Endothelial cell (in vitro differentiated cells): Measurements from ENCODE around the gene ADGRV1. TPM values are rescaled to one million over a fixed set of nuclear protein-coding genes. Genes with fewer than 3 reads are reported as not detected.

Experiments used
- DNase-seq: peaks from one replicate; pipeline ENCODE4 v3.0.0; 2021; ENCODE audit warnings: low spot score
- H3K27ac Mint-ChIP-seq: one replicate; pipeline ENCODE4 v1.8.0; 2021; ENCODE audit warnings: mixed read lengths, inconsistent platforms; ENCODE audit not compliant: unreplicated experiment
- H3K27me3 Mint-ChIP-seq: one replicate; pipeline ENCODE4 v1.8.0; 2021; ENCODE audit warnings: mild to moderate bottlenecking, moderate library complexity, mixed read lengths, inconsistent platforms; ENCODE audit not compliant: unreplicated experiment
- H3K36me3 Mint-ChIP-seq: one replicate; pipeline ENCODE4 v1.8.0; 2021; ENCODE audit warnings: mild to moderate bottlenecking, low read depth, mixed read lengths, inconsistent platforms; ENCODE audit not compliant: unreplicated experiment
- H3K4me1 Mint-ChIP-seq: one replicate; pipeline ENCODE4 v1.8.0; 2021; ENCODE audit warnings: mild to moderate bottlenecking, mixed read lengths, inconsistent platforms; ENCODE audit not compliant: unreplicated experiment
- H3K4me3 Mint-ChIP-seq: one replicate; pipeline ENCODE4 v1.8.0; 2021; ENCODE audit warnings: mild to moderate bottlenecking, mixed read lengths, inconsistent platforms; ENCODE audit not compliant: unreplicated experiment
- H3K9me3 Mint-ChIP-seq: one replicate; pipeline ENCODE4 v1.8.0; 2021; ENCODE audit warnings: mixed read lengths, inconsistent platforms; ENCODE audit not compliant: unreplicated experiment
- total RNA-seq: library from RNA; stranded (reverse); fragmentation: NEBNext Ultra II Directional; extraction: Animal tissue kit (Norgen Biotek cat#: 25700); gene quantifications from one replicate; pipeline ENCODE4 v1.2.1, GENCODE V29; 2021; ENCODE audit not compliant: unreplicated experiment
- TF ChIP-seq, protein P1 (sequence below): fragments of 200-600 bp; sonication (generic); IDR thresholded peaks from one replicate; pipeline ENCODE4 v1.5.0; 2021; ENCODE audit warnings: antibody characterized with exemption; ENCODE audit not compliant: unreplicated experiment

The ADGRV1 gene
- total RNA-seq, 1 donor from 2014 or later = 23.1 TPM

DNA sequence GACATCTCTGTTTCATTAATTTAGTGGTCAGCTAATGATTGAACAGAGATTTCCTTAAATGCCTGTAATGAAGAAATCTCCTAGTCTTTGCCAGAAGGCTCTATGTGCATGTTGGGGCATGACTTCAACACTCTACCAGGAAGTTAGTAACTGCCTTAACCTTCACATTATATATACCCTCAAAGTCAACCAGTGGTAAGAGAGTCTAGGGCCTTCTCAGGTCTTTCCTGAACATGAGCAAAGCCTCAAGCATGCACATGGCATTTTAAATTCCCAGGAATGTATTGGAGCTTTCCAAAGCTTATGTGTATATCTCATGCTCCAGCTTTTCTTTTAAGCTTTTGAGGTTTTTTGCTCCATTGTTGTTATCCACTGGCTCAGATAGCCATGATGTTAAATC is 436.2 kb downstream of the ADGRV1 start:
- TF ChIP-seq, protein P1, sequence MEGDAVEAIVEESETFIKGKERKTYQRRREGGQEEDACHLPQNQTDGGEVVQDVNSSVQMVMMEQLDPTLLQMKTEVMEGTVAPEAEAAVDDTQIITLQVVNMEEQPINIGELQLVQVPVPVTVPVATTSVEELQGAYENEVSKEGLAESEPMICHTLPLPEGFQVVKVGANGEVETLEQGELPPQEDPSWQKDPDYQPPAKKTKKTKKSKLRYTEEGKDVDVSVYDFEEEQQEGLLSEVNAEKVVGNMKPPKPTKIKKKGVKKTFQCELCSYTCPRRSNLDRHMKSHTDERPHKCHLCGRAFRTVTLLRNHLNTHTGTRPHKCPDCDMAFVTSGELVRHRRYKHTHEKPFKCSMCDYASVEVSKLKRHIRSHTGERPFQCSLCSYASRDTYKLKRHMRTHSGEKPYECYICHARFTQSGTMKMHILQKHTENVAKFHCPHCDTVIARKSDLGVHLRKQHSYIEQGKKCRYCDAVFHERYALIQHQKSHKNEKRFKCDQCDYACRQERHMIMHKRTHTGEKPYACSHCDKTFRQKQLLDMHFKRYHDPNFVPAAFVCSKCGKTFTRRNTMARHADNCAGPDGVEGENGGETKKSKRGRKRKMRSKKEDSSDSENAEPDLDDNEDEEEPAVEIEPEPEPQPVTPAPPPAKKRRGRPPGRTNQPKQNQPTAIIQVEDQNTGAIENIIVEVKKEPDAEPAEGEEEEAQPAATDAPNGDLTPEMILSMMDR = no peak
- Mint-ChIP-seq H3K27me3 (peaks cover 3% of the 10 kb centered on the region), H3K36me3 (peaks cover 11% of the 10 kb centered on the region), H3K27ac (no peak overlapping the region), H3K9me3 (peaks cover 19% of the 10 kb centered on the region), H3K4me3 (no peak overlapping the region), H3K4me1 (peaks cover 7% of the 10 kb centered on the region)
- DNase-seq = no peak

DNA sequence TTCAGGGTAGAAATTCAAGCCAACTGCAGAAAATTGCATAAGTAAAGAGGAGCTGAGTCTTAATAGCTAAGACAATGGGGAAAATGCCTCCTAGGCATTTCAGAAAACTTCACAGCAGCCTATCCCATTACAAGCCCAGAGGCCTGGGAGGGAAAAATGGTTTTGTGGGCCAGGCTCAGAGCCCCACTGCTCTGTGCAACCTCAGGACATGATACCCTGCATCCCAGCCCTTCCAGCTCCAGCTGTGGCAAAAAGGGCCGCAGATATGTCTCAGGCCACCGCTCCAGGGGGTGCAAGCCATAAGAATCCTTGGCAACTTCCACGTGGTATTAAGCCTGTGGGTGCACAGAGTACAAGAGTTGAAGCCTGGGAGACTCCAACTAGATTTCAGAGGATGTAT is 437.5 kb downstream of the ADGRV1 start:
- Mint-ChIP-seq H3K4me1 (peaks cover 7% of the 10 kb centered on the region), H3K27ac (no peak overlapping the region), H3K36me3 (peaks cover 11% of the 10 kb centered on the region), H3K27me3 (peaks cover 3% of the 10 kb centered on the region), H3K9me3 (peaks cover 19% of the 10 kb centered on the region), H3K4me3 (no peak overlapping the region)
- TF ChIP-seq, protein P1 = no peak
- DNase-seq = no peak

DNA sequence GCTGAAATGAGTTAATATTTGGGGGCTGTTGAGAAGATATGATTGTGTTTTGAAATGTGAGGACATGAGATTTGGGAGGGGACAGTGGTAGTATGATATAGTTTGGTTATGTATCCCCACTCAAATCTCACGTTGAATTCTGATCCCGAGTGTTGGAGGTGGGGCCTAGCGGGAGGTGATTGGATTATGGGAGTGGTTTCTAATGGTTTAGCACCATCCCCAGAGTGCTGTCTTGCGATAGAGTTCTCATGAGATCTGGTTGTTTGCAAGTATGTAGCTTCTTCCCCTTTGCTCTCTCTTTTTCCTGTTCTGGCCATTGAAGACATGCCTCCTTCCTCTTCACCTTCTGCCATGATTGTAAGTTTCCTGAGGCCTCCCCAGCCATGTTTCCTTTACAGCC is 438.5 kb downstream of the ADGRV1 start:
- no peak for DNase-seq
- TF ChIP-seq, protein P1 = no peak
- peaks cover 3% of the 10 kb centered on the region for H3K27me3 Mint-ChIP-seq
- H3K27ac Mint-ChIP-seq = no peak overlapping the region
- peaks cover 11% of the 10 kb centered on the region for H3K36me3 Mint-ChIP-seq
- peaks cover 19% of the 10 kb centered on the region for H3K9me3 Mint-ChIP-seq
- peak overlapping the region; percentile 42 for H3K4me3 Mint-ChIP-seq
- H3K4me1 Mint-ChIP-seq = peaks cover 7% of the 10 kb centered on the region

DNA sequence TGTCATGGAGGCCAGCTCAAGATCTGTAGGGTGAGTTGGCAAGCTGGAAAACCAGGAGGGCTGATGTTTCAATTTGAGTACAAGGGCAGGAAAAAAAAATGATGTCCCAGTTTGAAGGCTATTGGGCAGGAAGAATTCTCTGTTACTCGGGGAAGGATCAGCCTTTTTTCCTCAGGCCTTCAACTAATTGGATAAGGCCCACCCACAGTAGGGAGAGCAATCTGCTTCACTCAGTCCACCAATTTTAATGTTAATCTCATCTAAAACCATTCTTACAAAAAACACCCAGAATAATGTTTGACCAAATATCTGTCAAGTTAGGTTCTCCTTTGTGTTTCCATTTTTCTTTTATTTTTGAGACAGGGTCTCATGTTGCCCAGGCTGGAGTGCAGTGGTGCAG is 442.1 kb downstream of the ADGRV1 start:
- no peak overlapping the region for H3K27ac Mint-ChIP-seq
- H3K27me3 Mint-ChIP-seq = peaks cover 3% of the 10 kb centered on the region
- H3K4me3 Mint-ChIP-seq = no peak overlapping the region
- no peak for DNase-seq
- TF ChIP-seq, protein P1 = no peak
- peaks cover 11% of the 10 kb centered on the region for H3K36me3 Mint-ChIP-seq
- H3K4me1 Mint-ChIP-seq = peaks cover 7% of the 10 kb centered on the region
- H3K9me3 Mint-ChIP-seq = peaks cover 10% of the 10 kb centered on the region

DNA sequence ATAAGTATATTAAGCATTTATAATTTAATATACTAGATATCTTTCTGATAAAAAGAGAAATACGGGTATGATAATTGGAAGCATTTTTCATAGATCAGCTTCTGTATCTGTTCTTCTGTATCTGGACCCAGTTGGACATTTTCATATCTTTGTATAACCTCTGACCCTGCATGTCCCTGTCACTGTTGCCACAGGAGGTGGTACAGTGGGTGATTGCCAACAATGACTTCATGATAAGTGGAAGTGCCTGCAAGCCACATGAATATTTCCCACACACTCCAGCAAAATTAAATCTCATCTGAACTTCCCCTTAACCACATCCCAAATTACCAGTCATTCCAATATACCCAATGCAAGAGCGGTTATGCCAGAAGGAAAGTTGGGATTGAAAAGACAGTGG is 448.1 kb downstream of the ADGRV1 start:
- H3K27me3 Mint-ChIP-seq = no peaks in the 10 kb centered on the region
- TF ChIP-seq, protein P1 = no peak
- H3K9me3 Mint-ChIP-seq = no peaks in the 10 kb centered on the region
- DNase-seq = no peak
- H3K27ac Mint-ChIP-seq = no peak overlapping the region
- no peak overlapping the region for H3K4me3 Mint-ChIP-seq
- no peaks in the 10 kb centered on the region for H3K4me1 Mint-ChIP-seq
- H3K36me3 Mint-ChIP-seq = no peaks in the 10 kb centered on the region
